ENCODE measurements around the gene SSBP4. TPM values are rescaled to one million over a fixed set of nuclear protein-coding genes. Genes with fewer than 3 reads are reported as not detected.

The SSBP4 gene
- total RNA-seq, 6 donors from 2014 or later, result 52.0 to 157 (median 84.1) TPM

DNA sequence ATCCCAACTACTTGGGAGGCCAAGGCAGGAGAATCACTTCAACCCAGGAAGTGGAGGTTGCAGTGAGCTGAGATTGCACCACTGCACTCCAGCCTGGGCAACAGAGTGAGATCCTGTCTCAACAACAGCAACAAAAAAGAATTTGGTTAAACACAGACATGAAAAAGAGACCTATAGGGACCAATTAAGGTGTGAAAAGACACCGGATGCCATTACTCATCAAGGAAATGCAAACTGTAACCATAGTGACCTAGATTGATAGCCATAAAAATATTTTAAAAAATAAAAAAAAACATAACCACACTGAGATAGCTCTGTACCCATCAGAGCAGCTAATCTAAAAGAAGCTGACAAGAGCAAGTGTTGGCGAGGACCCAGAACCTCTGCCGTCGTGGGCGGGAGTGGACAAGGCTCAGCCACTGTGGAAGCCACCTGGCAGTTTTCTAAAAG, 55.8 kb downstream of the SSBP4 start:
- H3K4me1 ChIP-seq, result peaks cover 60 to 78% (median 68%) of the 10 kb centered on the region in 4 donors
- TF ChIP-seq, protein P1, sequence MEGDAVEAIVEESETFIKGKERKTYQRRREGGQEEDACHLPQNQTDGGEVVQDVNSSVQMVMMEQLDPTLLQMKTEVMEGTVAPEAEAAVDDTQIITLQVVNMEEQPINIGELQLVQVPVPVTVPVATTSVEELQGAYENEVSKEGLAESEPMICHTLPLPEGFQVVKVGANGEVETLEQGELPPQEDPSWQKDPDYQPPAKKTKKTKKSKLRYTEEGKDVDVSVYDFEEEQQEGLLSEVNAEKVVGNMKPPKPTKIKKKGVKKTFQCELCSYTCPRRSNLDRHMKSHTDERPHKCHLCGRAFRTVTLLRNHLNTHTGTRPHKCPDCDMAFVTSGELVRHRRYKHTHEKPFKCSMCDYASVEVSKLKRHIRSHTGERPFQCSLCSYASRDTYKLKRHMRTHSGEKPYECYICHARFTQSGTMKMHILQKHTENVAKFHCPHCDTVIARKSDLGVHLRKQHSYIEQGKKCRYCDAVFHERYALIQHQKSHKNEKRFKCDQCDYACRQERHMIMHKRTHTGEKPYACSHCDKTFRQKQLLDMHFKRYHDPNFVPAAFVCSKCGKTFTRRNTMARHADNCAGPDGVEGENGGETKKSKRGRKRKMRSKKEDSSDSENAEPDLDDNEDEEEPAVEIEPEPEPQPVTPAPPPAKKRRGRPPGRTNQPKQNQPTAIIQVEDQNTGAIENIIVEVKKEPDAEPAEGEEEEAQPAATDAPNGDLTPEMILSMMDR (IDR thresholded peaks at IDR 0.05), result no peak
- no peaks in the 10 kb centered on the region for H3K27me3 ChIP-seq
- ATAC-seq (ENCODE audit: low FRiP score in 2 of 2) (no peak), DNase-seq (no peak)
- peak overlapping the region in 3 of 4 donors; percentile 69 to 89 (median 74) for H3K27ac ChIP-seq
- H3K36me3 ChIP-seq, result peaks cover 0 to 26% (median 9%) of the 10 kb centered on the region in 4 donors
- H3K9me3 ChIP-seq, result no peaks in the 10 kb centered on the region
- WGBS, 2 donors, result 77 to 86% methylated on average over 5 of the region's 5 CpGs
- H3K4me3 ChIP-seq, result no peak overlapping the region

DNA sequence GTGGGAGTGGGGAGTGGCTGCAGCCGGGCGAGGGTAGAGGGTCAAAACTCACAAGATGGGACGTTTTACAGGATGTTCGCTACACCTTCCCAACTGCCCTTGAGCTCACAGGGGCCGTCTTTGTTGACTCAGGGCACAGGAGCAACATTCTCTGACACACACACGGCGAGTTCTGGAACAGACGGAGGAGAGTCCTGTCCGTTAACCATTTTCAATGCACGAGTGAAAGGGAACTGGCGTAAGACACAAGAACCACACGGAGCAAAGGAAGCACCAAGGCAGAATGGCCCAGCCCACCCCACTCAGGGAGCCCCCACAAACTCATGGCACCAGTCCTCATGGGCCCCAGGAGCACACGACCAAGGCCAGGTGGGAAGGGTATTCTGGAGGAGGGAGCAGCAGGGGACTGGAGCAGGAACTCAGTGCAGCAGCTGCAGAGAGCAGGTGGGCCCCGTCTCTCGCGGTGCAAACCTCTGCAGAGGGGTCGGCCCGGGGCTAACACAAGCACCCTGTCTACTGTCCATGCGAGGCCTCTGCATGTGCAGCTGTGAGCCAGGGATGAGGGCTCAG, 56.6 kb downstream of the SSBP4 start:
- H3K4me3 ChIP-seq, result no peak overlapping the region
- H3K27ac ChIP-seq, result peak overlapping the region in 2 of 4 donors; percentile 36 to 89
- DNase-seq (no peak), ATAC-seq (ENCODE audit: low FRiP score in 2 of 2) (no peak)
- H3K9me3 ChIP-seq, result no peaks in the 10 kb centered on the region
- H3K27me3 ChIP-seq, result no peaks in the 10 kb centered on the region
- peaks cover 62 to 78% (median 69%) of the 10 kb centered on the region in 4 donors for H3K4me1 ChIP-seq
- WGBS, 2 donors, result 72 to 81% methylated on average over 15 to 19 of the region's 19 CpGs
- TF ChIP-seq EP300 (IDR thresholded peaks at IDR 0.05), result no peak
- TF ChIP-seq POLR2A (IDR thresholded peaks at IDR 0.05), result no peak
- no peak for TF ChIP-seq POLR2AphosphoS5 (IDR thresholded peaks at IDR 0.05)
- TF ChIP-seq, protein P1 (IDR thresholded peaks at IDR 0.05), result no peak
- H3K36me3 ChIP-seq, result peaks cover 0 to 20% (median 7%) of the 10 kb centered on the region in 4 donors

- Histone ChIP-seq H3K36me3 (peaks cover 0 to 13% (median 5%) of the 10 kb centered on the region in 4 donors), H3K27me3 (no peaks in the 10 kb centered on the region), H3K4me1 (peaks cover 69 to 85% (median 74%) of the 10 kb centered on the region in 4 donors), H3K4me3 (no peak overlapping the region), H3K27ac (peak overlapping the region in 2 of 4 donors; percentile 36 to 89), H3K9me3 (no peaks in the 10 kb centered on the region)
- 92 to 94% methylated on average over 9 to 14 of the region's 14 CpGs for WGBS, 2 donors
- DNase-seq (no peak), ATAC-seq (ENCODE audit: low FRiP score in 2 of 2) (no peak)
- TF ChIP-seq POLR2AphosphoS5 (IDR thresholded peaks at IDR 0.05), result no peak
- TF ChIP-seq, protein P1 (IDR thresholded peaks at IDR 0.05), result no peak
- no peak for TF ChIP-seq POLR2A (IDR thresholded peaks at IDR 0.05)
- no peak for TF ChIP-seq EP300 (IDR thresholded peaks at IDR 0.05)
Measured at GRCh38 chr19:18476507-18477041, 57.4 kb downstream of the SSBP4 start.

DNA sequence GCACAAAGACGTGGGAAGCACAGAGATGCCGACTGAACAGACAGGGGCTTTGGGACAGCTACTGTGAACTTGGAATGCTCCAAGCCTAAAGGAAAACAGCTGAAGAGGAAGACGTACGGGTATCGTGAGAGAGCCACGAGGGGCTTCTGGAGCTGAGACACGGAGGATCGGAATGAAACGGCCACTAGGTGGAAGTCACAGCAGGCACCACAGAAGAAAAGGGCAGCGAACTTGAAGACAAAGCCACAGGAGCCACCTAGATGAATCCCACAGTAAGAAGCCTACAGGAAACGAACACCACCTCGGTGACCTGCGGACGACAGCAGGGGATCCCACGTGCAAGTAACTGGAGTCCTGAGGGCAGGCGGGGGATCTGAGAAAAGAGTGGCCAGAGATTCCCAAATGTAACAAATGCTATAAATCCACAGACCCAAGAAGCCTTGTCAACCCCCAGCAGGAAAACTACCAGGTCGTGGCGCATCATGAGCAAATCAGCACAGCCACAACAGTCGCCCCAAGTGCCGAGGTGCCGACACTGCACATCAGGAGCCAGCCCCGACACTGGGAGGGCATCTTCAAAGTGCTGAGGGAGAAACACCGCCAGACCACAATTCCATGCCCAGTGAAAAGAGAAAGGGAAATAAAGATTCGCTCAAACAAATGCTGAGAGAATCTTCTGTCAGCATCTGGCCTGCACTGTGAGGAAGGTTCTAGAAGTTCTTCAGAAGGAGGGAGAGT, 58.0 kb downstream of the SSBP4 start:
- no peak overlapping the region for H3K4me3 ChIP-seq
- TF ChIP-seq POLR2AphosphoS5 (IDR thresholded peaks at IDR 0.05), result no peak
- no peak for TF ChIP-seq EP300 (IDR thresholded peaks at IDR 0.05)
- TF ChIP-seq, protein P1 (IDR thresholded peaks at IDR 0.05), result peak in 1 of 6 experiments; percentile 17
- no peak for TF ChIP-seq POLR2A (IDR thresholded peaks at IDR 0.05)
- H3K4me1 ChIP-seq, result peaks cover 71 to 88% (median 75%) of the 10 kb centered on the region in 4 donors
- 82% methylated on average over 24 of the region's 24 CpGs for WGBS, 2 donors
- H3K27me3 ChIP-seq, result no peaks in the 10 kb centered on the region
- no peak for DNase-seq
- H3K27ac ChIP-seq, result peak overlapping the region in 3 of 4 donors; percentile 36 to 89 (median 89)
- no peak for ATAC-seq (ENCODE audit: low FRiP score in 2 of 2)
- no peaks in the 10 kb centered on the region for H3K9me3 ChIP-seq
- H3K36me3 ChIP-seq, result peaks cover 0 to 8% (median 2%) of the 10 kb centered on the region in 4 donors
